ENCODE data around the gene KCNQ5. TPM values are rescaled to one million over a fixed set of nuclear protein-coding genes. Genes with fewer than 3 reads are reported as not detected.

The KCNQ5 gene
- total and polyA plus RNA-seq, 5 experiments from 2014 or later, result 2.3 to 10.7 (median 4.8) TPM

GRCh38 chr6:72661411-72661810 is 39.5 kb downstream of the KCNQ5 start:
- DNase-seq (no peak), ATAC-seq (no peak)
- POLR2A ChIA-PET, result no interaction called here
- Mint-ChIP-seq H3K27me3 (no peaks in the 10 kb centered on the region), H3K27ac (no peak overlapping the region), H3K36me3 (peaks cover 0 to 3% (median 2%) of the 10 kb centered on the region in 3 donors), H3K4me1 (peaks cover 0 to 6% (median 2%) of the 10 kb centered on the region in 4 donors), H3K4me3 (no peak overlapping the region), H3K9me3 (no peaks in the 10 kb centered on the region)

- no peak overlapping the region for H3K4me3 Mint-ChIP-seq
- no peaks in the 10 kb centered on the region for H3K27me3 Mint-ChIP-seq
- POLR2A ChIA-PET, result no interaction called here
- H3K9me3 Mint-ChIP-seq, result no peaks in the 10 kb centered on the region
- H3K4me1 Mint-ChIP-seq, result peaks cover 15 to 27% (median 18%) of the 10 kb centered on the region in 4 donors
- H3K27ac Mint-ChIP-seq, result no peak overlapping the region
- no peaks in the 10 kb centered on the region for H3K36me3 Mint-ChIP-seq
- ATAC-seq, result no peak
- no peak for DNase-seq
Measured at GRCh38 chr6:72665599-72665998, 43.7 kb downstream of the KCNQ5 start.

GRCh38 chr6:72669324-72669723 is 47.5 kb downstream of the KCNQ5 start:
- no peak overlapping the region for H3K4me3 Mint-ChIP-seq
- H3K27me3 Mint-ChIP-seq, result no peaks in the 10 kb centered on the region
- no peaks in the 10 kb centered on the region for H3K36me3 Mint-ChIP-seq
- peaks cover 19 to 40% (median 25%) of the 10 kb centered on the region in 4 donors for H3K4me1 Mint-ChIP-seq
- no peaks in the 10 kb centered on the region for H3K9me3 Mint-ChIP-seq
- H3K27ac Mint-ChIP-seq, result peak overlapping the region in 3 of 10 donors; percentile 1 to 58 (median 55)
- ATAC-seq (peak; percentile 97 to 99), DNase-seq (peak in 8 of 10 donors; percentile 7 to 66 (median 44))
- POLR2A ChIA-PET, result interaction anchor here (0.7 to 1.0 kb wide), 2 partner anchors 47 to 48 kb away, joined by 3 read pairs; partner anchors contain the start of gene KCNQ5

- peaks cover 17 to 40% (median 25%) of the 10 kb centered on the region in 4 donors for H3K4me1 Mint-ChIP-seq
- ATAC-seq, result no peak
- peaks cover 0 to 7% (median 5%) of the 10 kb centered on the region in 3 donors for H3K36me3 Mint-ChIP-seq
- H3K27ac Mint-ChIP-seq, result peak overlapping the region in 1 of 10 donors; percentile 40
- no peak overlapping the region for H3K4me3 Mint-ChIP-seq
- DNase-seq, result no peak
- POLR2A ChIA-PET, result no interaction called here
- no peaks in the 10 kb centered on the region for H3K9me3 Mint-ChIP-seq
- H3K27me3 Mint-ChIP-seq, result no peaks in the 10 kb centered on the region
Measured at GRCh38 chr6:72672906-72673305, 51.0 kb downstream of the KCNQ5 start.

GRCh38 chr6:72674842-72675241 is 53.0 kb downstream of the KCNQ5 start:
- ATAC-seq (no peak), DNase-seq (no peak)
- H3K9me3 Mint-ChIP-seq, result no peaks in the 10 kb centered on the region
- peaks cover 0 to 11% (median 8%) of the 10 kb centered on the region in 3 donors for H3K36me3 Mint-ChIP-seq
- no peak overlapping the region for H3K4me3 Mint-ChIP-seq
- peaks cover 9 to 21% (median 12%) of the 10 kb centered on the region in 4 donors for H3K4me1 Mint-ChIP-seq
- no peaks in the 10 kb centered on the region for H3K27me3 Mint-ChIP-seq
- H3K27ac Mint-ChIP-seq, result no peak overlapping the region
- POLR2A ChIA-PET, result no interaction called here

- Mint-ChIP-seq H3K9me3 (no peaks in the 10 kb centered on the region), H3K4me3 (no peak overlapping the region), H3K27ac (no peak overlapping the region), H3K4me1 (peaks cover 6 to 16% (median 8%) of the 10 kb centered on the region in 4 donors), H3K27me3 (no peaks in the 10 kb centered on the region), H3K36me3 (peaks cover 0 to 11% (median 8%) of the 10 kb centered on the region in 3 donors)
- no peak for ATAC-seq
- DNase-seq, result no peak
- POLR2A ChIA-PET, result no interaction called here
Measured at GRCh38 chr6:72675396-72675795, 53.5 kb downstream of the KCNQ5 start.

- no peaks in the 10 kb centered on the region for H3K27me3 Mint-ChIP-seq
- no peak overlapping the region for H3K4me3 Mint-ChIP-seq
- peaks cover 0 to 6% (median 2%) of the 10 kb centered on the region in 4 donors for H3K4me1 Mint-ChIP-seq
- H3K9me3 Mint-ChIP-seq, result no peaks in the 10 kb centered on the region
- DNase-seq, result no peak
- no peak for ATAC-seq
- POLR2A ChIA-PET, result no interaction called here
- H3K27ac Mint-ChIP-seq, result no peak overlapping the region
- H3K36me3 Mint-ChIP-seq, result peaks cover 0 to 13% (median 8%) of the 10 kb centered on the region in 3 donors
Measured at GRCh38 chr6:72676995-72677394, 55.1 kb downstream of the KCNQ5 start.

GRCh38 chr6:72677740-72678139 is 55.9 kb downstream of the KCNQ5 start:
- POLR2A ChIA-PET, result no interaction called here
- no peaks in the 10 kb centered on the region for H3K27me3 Mint-ChIP-seq
- no peak for ATAC-seq
- DNase-seq, result no peak
- H3K9me3 Mint-ChIP-seq, result no peaks in the 10 kb centered on the region
- H3K4me3 Mint-ChIP-seq, result no peak overlapping the region
- H3K4me1 Mint-ChIP-seq, result peaks cover 0 to 6% (median 1%) of the 10 kb centered on the region in 4 donors
- peaks cover 0 to 15% (median 15%) of the 10 kb centered on the region in 3 donors for H3K36me3 Mint-ChIP-seq
- H3K27ac Mint-ChIP-seq, result no peak overlapping the region

- no peaks in the 10 kb centered on the region for H3K27me3 Mint-ChIP-seq
- no peak for DNase-seq
- peak overlapping the region in 2 of 10 donors; percentile 23 to 59 for H3K27ac Mint-ChIP-seq
- POLR2A ChIA-PET, result no interaction called here
- H3K4me1 Mint-ChIP-seq, result peaks cover 0 to 12% (median 7%) of the 10 kb centered on the region in 4 donors
- H3K36me3 Mint-ChIP-seq, result peaks cover 0 to 31% (median 29%) of the 10 kb centered on the region in 3 donors
- H3K9me3 Mint-ChIP-seq, result no peaks in the 10 kb centered on the region
- no peak for ATAC-seq
- no peak overlapping the region for H3K4me3 Mint-ChIP-seq
Measured at GRCh38 chr6:72683797-72684196, 61.9 kb downstream of the KCNQ5 start.

- peaks cover 0 to 19% (median 18%) of the 10 kb centered on the region in 3 donors for H3K36me3 Mint-ChIP-seq
- H3K4me1 Mint-ChIP-seq, result peaks cover 3 to 22% (median 7%) of the 10 kb centered on the region in 4 donors
- H3K27me3 Mint-ChIP-seq, result no peaks in the 10 kb centered on the region
- POLR2A ChIA-PET, result no interaction called here
- no peak overlapping the region for H3K27ac Mint-ChIP-seq
- DNase-seq, result no peak
- no peak for ATAC-seq
- H3K9me3 Mint-ChIP-seq, result no peaks in the 10 kb centered on the region
- H3K4me3 Mint-ChIP-seq, result no peak overlapping the region
Measured at GRCh38 chr6:72689107-72689954, 67.5 kb downstream of the KCNQ5 start.

GRCh38 chr6:72691249-72691648 is 69.4 kb downstream of the KCNQ5 start:
- no peak overlapping the region for H3K27ac Mint-ChIP-seq
- POLR2A ChIA-PET, result no interaction called here
- peaks cover 2 to 16% (median 4%) of the 10 kb centered on the region in 4 donors for H3K4me1 Mint-ChIP-seq
- H3K36me3 Mint-ChIP-seq, result peaks cover 0 to 28% (median 20%) of the 10 kb centered on the region in 3 donors
- no peak for DNase-seq
- no peak for ATAC-seq
- H3K27me3 Mint-ChIP-seq, result no peaks in the 10 kb centered on the region
- no peak overlapping the region for H3K4me3 Mint-ChIP-seq
- H3K9me3 Mint-ChIP-seq, result peaks cover 0 to 1% (median 0%) of the 10 kb centered on the region in 9 donors

- H3K27ac Mint-ChIP-seq, result no peak overlapping the region
- H3K4me3 Mint-ChIP-seq, result no peak overlapping the region
- ATAC-seq, result no peak
- DNase-seq, result no peak
- H3K27me3 Mint-ChIP-seq, result no peaks in the 10 kb centered on the region
- POLR2A ChIA-PET, result interaction anchor here (0.6 kb wide), 1 partner anchor 73 kb away, joined by 5 read pairs; no protein-coding TSS in a partner anchor
- H3K9me3 Mint-ChIP-seq, result peaks cover 0 to 1% (median 0%) of the 10 kb centered on the region in 9 donors
- H3K36me3 Mint-ChIP-seq, result peaks cover 0 to 16% (median 6%) of the 10 kb centered on the region in 3 donors
- peaks cover 0 to 11% (median 3%) of the 10 kb centered on the region in 4 donors for H3K4me1 Mint-ChIP-seq
Measured at GRCh38 chr6:72696055-72696454, 74.2 kb downstream of the KCNQ5 start.

GRCh38 chr6:72699159-72699558 is 77.3 kb downstream of the KCNQ5 start:
- DNase-seq (no peak), ATAC-seq (no peak)
- Mint-ChIP-seq H3K4me1 (peaks cover 3 to 9% (median 4%) of the 10 kb centered on the region in 4 donors), H3K9me3 (peaks cover 0 to 1% (median 0%) of the 10 kb centered on the region in 9 donors), H3K27ac (no peak overlapping the region), H3K27me3 (no peaks in the 10 kb centered on the region), H3K4me3 (no peak overlapping the region), H3K36me3 (peaks cover 0 to 14% (median 6%) of the 10 kb centered on the region in 3 donors)
- POLR2A ChIA-PET, result interaction anchor here (0.7 kb wide), 1 partner anchor 17 kb away, joined by 3 read pairs; no protein-coding TSS in a partner anchor
